Activated T-helper 1 cell treated with Interleukin-2 at 50 U/mL for 16 hours (primary cell): ENCODE data around the gene CEBPG.

ENCODE experiments used
- DNase-seq: peaks from one replicate; pipeline ENCODE4 v3.0.0-alpha.2; 2020; ENCODE audit warnings: low read depth

CEBPG gene

DNA sequence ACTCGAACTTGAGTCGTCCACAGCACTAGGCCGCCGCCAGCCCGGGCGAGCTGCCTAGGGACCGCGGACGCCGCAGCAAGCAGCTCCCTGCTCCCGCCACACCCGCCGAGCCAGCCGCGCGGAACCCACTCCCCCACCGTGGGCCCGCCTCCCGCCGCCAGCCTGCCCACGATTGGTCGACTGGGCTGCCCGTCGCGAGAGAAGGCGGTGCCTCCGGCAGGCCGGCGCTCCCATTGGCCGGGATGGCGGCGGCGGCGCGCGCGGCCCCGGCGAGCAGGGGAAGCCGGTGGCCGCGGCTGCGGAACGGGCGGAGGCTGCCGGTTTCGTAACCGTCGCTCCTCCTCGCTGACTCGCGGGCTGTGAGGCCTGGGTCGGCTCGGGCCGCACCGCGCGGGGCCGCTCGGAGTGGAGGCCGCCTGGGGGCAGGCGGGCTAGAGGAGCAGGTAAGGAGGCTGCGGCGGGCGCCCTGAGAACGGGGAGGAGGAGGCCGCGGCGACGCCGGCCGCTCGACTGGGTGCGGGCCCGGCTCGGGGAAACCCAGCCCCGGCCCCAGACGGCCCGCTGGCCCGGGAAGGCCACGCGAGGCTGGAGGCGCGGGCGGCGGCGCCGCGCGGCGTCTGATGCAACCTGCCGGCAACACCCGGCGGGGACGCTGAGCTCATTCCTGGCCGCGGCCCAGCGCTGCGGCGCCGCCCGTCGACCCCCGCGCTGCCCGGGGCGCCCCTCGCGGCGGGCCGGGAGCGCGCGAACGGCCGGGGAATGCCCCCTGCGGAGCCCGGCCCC, at the start of gene CEBPG:
TSS of gene CEBPG (plus strand) at position 257 of the 783 bp plus-strand sequence. CDS start 5,531 bp downstream, outside the sequence.
- peak; percentile 95 for DNase-seq

DNA sequence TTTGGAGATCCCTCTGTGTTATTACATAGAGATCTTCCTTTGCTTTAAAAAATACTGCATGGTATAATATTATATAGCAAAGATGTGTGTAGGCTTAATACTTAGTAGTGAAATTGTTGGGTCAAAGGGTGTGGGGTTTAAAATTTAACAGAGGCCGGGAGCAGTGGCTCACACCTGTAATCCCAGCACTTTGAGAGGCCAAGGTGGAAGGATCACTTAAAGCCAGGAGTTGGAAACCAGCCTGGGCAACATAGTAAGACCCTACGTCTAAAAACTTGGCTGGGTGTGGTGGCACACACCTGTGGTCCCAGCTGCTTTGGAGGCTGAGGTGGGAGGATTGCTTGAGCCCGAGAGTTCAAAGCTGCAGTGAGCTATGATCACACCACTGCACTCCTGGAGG, 48.9 kb upstream of the CEBPG start:
- DNase-seq: no peak

DNA sequence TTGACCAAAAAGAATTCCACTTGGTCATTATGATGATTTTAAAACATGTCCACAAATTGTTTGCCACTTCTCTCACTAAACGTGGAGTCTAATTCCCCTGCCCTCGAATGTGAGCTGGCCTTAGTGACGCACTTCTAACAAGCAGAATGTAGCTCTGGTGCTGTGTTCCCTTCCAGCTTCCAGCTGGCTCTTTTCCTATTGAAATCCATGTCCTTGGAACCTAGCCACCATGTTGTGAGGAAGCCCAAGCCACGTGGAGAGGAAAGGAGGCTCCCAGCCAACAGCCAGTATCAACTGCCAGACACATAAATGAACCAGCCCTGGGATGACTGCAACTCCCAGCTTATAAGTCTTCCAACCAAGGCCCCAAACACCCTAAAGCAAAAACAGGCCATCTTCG, 47.6 kb upstream of the CEBPG start:
- no peak for DNase-seq

DNA sequence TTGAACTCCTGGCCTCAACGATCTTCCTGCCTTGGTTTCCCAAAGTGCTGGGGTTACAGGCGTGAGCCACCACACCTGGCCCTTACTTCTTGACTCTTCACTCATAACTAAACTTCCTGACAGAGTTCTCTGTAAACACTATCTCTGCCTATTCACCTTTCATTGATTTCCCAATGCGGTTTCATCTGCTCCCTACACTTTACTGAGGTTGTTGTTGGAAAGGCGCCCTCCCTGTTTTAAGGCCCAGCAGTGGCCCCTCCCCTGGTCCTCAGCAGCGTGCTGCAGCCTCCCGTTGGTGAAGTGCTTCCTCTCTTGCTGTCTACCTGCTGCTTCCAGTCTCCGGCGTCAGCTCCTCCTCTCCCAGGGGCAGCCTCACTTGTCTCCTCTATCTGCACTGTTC, 44.4 kb upstream of the CEBPG start:
- DNase-seq: no peak

DNA sequence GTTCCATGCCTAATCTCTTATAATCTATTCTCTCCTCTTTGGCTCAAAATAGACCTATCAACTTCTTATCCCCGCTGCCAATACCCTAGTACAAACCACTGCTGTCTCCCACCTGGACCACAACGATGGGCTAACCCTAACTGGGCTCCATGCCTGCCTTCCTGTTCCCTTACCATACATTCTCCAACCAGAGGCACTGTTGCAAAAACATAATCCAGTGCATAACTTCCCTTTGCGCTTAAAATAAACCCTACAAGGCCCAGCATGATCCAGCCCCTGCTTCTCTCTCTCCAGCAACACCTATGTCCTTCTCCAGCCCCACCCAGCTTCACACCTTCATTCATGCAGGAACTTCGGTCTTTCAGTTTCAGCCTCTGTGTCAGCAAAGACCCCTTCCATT, 43.8 kb upstream of the CEBPG start:
- no peak for DNase-seq

DNA sequence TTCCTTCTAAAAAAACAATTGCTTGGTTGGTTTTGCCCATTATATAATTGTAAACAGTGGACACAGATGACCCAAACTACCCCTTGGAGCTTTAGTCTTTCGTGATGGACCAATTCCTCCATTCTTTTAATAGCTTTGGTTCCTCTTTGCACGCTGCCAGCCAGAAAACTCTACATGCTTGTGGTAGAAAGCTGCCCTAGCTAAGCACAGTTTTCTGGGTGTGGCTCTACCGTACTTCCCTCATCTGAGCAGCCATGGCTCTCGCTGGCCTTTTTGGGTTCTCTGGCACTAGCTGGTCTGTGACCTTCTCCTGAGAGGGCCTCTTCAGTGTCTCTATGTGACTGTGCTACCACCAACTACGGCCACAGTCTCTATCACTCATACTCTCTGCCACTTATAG, 41.3 kb upstream of the CEBPG start:
- no peak for DNase-seq

DNA sequence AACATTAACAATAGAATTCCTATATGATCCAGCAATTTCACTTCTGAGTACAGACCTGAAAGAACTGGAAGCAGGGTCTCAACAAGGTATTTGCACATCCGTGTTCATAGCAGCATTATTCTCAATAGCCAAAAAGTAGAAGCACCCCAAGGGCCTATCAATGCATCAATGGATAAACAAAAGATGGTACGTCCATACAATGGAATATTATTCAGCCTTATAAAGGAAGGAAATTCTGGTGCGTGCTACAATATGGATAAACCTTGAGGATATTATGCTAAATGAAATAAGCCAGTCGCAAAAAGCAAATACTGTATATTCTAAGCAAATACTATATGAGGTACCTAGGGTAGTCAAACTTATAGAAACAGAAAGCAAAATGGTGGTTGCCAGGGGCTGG, 40.4 kb upstream of the CEBPG start:
- DNase-seq: no peak

DNA sequence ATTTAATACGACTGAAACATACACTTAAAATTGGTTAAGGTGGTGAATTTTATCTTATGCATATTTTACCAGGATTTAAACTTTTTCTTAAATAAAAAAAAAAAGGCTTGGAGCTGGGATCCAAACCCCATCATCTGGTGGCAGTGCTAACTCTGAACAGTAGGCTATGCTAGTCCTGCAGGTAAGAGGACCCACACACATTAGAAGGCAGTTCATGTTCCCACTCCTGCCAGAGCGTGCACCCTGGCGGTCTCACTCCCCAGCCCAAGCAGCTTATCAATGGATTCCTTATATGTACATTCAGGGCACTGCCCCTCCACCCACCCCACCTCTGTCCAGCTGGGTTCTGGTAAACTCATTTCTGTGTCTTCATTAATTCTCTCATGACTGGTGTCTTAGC, 39.9 kb upstream of the CEBPG start:
- no peak for DNase-seq

DNA sequence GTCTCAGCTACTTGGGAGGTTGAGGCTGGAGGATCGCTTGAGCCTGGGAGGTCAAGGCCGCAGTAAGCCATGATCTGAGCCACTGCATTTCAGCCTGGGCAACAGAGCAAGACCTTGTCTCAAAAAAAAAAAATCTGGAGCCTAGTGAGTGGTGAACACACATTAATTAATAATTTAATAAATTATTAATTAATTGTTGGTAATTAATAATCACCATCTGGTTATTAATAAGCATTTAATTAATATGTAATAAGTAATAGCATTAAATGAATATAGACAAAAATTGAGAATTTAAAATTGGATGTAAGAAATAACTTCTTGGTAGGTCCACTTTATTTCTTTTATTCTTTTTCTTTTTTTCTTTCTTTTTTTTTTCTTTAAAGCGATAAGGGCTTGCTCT, 39.2 kb upstream of the CEBPG start:
- no peak for DNase-seq

DNA sequence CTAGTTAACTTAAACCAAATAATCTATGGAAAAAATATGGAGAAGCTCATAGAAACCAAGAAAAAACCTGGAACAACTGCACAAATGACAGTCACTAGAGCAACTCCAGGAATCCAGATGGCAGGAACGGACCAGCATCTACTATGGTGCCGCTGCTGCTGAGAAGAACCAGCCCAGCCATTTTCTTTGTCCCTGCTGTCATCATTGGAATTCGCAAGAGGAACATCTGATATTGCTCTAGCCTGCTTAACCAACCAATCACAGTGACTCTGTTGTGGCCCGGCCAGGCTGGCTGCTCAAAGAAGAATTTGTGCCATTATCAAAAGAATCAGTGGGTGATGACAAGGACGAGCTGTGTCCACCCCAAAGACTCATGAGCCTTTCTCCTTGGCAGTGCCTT, 38.1 kb upstream of the CEBPG start:
- no peak for DNase-seq

DNA sequence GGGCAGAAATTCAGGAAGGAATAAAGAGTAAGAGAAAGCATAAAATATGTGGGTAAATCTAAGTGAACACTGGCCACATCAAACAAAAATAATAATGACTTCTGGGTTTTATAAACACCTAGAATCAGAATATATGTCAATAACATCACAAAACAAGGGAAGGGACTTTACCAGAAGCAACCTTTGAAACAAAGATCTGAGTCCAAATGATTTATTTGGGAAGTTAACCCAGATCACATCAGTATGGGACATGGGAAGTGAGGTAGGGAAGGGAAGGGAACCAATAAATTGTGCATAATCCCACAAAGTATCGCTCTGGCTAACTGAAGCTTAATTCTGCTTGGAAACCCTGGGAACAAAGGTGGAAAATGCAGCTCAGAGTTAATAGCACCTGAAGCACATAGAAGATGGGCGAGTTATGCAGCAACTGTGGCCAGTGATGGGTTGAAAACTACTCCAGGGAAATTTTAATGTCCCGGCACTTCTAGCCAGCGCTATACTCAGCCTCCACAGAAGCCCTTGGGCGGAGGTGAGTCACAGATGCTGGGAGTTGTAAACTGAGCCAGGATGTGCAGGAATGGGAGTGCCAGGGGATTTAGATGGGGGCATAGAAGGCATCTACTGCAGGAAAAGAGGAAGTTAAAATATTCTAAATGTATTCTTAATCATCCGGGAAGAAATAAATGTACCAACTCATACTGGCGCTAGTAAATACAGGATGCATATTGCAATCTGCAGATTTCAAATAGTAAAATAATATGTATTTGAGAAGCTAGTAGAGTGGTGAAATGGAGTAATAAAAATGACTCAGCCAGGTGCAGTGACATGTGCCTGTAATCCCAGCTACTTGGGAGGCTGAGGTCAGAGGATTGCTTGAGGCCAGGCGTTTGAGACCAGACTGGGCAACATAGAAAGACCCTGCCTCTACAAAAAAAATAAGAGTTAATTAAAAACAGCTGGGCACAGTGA, 34.2 kb upstream of the CEBPG start:
- no peak for DNase-seq

DNA sequence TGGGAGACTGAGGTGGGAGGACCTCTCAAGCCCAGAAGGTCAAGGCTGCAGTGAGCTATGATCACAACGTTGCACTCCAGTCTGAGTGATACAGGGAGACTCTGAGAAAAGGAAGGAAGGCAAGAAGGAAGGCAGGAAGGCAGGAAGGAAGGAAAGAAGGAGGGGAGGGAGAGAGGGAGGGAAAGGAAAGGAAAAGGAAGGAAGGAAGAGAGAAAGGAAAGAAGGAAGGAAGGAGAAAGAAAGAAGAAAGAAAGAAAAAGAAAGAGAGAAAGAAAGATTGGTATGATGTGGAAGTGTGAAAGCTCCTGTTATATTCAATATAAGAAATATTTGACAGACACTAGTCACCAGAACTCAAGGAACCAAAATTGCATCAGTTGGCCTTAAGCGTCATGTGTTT, 32.5 kb upstream of the CEBPG start:
- no peak for DNase-seq

DNA sequence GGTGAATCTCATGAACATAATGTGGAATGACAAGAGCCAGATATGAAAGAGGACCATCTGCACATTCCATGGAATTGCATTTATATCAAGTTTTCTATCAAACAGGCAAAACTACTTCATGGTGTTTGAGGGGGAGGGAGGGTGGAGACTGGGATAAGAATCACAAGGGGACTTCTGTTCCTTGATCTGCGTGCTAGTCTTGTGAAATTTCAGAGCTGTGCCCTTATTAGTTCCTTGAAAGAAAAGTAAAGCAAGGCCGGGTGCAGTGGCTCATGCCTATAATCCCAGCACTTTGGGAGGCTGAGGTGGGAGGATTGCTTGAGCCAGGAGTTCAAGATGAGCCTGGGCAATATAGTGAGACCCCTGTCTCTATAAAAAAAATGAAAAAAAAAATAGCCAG, 30.2 kb upstream of the CEBPG start:
- DNase-seq: no peak

DNA sequence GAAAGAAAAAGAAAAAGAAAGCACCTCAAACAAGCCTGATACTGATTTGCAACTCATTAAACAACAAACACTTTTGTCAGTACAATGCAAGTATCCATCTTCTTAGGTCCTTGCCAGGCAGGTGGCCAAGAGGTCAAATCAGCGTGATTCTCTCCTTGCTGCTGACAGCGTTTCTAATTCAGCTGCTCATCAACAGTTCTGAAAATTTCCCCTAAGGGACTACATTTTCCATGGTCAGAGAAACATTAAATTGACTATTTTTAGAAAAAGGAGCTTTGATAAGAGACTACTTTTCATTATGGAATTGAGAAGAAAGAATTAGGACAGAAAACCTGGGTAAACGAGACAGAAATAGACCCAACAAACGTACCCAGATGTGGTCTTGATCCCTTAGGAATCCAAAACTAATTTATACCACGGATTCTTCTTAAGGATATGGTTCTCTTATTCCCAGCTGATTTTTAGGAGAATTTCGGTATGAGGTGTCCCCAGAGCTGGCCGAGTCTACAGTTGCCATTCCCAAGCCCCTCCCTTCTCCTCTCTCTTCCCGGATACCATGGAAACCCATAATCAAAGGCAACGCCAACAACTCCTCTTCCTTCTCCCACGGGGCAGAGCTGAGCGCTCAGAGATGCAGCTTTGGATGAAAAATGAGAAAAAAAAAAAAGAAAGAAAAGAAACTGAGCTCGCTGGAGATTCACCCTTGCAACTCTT, 29.5 kb upstream of the CEBPG start:
- DNase-seq: no peak

DNA sequence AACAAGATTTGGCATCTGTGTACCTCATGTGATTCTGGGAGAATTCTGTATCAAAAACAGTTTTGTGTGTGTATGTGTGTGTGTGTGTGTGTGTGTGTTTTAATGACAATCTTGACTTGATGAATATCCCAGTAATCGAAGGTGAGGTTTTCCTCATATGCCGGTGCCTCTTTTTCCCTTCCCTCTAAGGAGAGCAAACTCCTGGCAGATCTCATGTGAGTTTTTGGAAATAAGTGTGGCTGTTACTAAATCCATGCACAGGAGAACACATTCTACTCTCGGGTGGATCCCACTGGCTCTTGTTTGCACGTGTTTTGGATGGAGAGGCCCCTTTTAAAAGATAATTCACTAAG, 29.0 kb upstream of the CEBPG start:
- DNase-seq: no peak

DNA sequence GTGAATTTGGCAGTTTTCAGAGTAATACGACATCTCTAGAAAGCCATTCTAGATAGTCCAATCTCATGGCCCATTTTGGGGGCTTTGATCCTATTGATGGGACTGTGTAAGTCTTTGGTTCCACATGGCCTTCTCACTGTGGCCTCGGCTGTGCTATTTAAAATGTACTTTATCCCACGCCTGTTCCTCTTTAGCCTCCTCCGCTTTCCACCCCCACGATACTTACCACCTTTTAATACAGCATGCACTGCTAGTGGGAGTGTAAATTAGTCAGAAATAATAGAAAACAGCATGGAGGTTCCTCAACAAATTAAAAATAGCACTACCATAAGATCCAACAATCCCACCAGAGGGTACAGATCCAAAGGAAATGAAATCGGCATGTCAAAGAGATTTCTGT, 28.3 kb upstream of the CEBPG start:
- DNase-seq: no peak

DNA sequence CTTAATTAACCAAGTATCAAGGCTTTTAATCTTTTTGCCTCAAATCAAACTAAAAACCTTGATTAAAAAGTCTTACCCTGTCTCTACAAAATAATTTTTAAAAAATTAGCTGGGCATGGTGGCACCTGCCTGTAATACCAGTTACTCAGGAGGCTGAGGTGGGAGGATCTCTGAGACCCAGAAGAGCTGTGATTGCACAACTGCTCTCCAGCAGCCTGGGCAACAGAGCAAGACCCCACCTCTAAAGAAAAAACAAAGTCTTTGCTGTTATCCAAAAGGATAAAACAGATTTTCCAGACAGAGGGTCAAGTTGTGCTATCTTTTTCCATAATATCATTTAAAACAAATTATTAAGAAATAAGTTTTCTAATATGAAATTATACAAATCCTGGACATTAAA, 26.8 kb upstream of the CEBPG start:
- DNase-seq: no peak

DNA sequence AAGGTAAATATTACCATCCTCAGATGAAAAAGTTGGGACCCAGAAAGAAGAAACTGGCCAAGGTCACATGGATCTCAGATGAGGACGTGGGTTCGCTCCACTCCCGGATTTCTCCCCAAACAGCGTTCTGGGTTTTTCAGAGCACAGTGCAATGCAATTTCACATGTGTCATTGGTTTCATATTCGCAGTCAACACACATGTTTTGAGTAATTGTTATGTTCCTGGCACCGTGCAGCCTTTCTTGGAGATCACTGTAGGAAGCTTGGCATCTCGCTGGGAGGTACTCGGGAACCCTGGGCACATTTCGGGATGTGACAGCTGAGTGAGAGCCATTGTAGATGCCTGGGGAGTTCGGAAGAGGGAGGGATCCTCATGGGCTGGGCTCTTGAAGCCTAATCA, 26.2 kb upstream of the CEBPG start:
- DNase-seq: no peak

DNA sequence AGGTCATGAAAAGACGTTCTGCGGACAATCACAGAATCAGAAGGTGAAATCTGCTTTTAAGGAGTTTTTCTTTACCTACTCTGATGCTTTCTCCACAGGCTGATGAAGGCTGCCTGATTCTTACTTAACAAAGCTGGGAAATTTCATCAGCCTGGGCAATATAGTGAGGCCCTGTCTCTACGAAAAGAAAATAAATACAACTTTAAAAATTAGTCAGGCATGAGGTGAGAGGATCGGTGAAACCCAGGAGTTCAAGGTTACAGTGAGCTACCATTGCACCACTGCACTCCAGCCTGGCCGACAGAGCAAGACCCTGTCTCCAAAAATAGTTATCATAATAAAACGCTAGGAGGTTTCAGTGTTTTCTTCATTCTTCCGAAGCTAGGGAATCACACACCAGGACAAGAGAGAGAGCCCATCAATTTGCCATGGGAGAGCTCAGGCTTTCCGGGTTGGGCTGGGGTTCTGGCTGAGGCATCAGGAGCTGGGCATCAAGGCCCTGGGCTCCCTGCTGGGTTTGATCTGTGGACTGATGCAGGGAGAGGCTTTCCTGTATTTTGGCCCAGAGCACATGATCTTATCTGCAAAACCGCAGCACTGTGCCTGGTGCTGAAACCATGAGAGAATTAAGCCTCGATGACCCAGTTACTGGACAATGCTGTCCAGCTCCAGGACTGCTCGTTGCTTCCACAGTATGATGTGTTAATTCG, 25.1 kb upstream of the CEBPG start:
- no peak for DNase-seq

DNA sequence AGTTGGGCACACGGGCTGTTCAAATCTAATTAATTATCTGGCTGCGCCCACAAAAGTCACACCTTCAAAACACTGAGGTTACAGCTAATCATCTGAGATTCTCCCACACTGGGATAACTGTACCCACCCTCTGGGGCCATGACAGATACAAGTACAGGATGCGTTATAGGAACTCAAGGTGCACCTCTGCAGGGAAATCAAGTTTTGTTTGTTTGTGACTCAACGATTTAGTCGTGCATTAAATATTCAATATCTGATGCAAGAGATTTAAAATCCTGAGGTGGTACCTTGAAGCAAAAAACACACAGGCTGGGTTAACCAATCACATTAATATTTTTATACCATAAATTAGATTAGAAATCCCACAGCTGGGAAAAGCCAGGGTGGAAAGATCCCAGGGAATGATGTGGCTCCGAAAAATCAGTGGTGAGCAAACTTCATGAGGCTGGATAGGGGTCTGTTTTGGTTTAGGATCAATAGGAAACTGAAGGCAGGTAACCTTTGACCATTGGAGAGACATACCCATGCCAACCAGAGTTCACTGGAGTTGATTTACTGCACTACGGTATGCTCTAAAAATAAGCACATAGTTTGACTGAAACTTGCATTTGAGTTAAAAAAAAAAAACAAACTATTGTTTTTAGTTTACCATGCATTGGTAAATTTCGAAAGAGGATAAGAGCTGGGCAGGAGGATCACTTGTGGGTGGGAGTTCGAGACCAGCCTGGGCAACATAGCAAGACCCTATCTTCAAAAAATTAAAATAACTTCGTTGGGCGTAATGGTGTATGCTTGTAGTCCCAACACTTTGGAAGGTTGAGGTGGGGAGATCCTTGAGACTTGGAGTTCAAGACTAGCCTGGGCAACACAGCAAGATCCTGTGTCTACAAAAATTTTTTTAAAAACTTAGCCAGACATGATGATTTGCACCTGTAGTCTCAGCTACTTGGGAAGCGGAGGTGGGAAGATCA, 23.9 kb upstream of the CEBPG start:
- DNase-seq: no peak
